Measurements from ENCODE around the gene KCNH1.
"Not testable (repeated sequence)": the region's sequence is repeated elsewhere in the genome, so short reads cannot be mapped to it uniquely, and the experiment has no call there.

KCNH1 gene

DNA sequence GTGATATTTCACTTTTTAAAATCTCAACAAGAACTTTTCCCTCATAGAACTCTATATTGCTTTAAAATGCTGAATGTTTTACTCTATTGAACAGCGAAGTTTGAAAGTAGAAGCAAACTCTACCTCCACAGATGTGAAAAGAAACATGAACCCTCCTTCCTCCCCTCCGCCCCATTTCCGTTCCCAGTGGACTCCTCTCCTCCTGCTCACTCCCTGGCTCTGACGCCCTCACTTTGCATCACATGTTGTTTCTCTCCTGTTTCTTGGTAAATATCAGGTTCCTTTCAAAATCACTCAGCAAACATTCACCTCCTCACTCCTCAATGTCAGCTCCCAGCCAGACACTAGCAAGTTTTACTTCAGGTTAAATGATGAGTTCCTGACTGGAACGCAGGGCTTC, 34.6 kb downstream of the KCNH1 start:
- DNase-seq: no peak

DNA sequence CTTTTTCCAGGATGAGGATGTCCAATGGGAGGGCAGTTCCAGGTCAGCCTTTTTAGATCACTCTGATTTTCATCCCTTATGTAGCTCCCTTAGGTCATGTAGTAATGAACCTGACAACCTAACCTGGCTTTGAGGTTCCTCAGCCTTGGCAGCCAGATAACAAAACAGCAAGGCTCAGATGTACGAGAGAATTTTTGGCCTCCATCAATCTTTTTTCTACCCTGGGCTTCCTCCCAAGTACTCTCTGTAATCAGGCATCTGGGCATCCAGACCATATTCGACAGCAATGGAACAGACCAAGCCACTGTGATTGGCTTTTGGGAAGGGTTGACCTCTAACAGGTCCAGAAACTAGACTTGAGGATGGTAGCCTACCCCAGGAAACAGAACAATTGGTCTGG, 38.6 kb downstream of the KCNH1 start:
- DNase-seq: no peak

DNA sequence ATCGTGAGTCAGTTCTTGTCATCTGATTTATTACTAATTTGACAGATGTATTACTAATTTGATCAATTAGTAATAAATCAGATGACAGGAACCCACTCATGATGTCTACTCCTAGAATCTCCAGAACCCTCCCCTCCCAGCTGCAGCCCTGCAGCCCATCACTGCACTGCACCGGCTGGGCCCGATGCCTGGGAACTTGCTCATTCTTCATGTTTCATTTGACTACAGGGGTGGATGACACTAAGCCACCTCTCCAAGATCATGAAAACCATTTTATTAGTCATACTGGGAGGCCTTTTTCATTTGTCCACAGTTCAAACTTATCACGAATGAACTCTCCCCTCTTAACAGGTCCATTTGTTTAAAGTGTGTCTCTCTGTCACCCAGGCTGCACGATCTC, 41.0 kb downstream of the KCNH1 start:
- DNase-seq: no peak

DNA sequence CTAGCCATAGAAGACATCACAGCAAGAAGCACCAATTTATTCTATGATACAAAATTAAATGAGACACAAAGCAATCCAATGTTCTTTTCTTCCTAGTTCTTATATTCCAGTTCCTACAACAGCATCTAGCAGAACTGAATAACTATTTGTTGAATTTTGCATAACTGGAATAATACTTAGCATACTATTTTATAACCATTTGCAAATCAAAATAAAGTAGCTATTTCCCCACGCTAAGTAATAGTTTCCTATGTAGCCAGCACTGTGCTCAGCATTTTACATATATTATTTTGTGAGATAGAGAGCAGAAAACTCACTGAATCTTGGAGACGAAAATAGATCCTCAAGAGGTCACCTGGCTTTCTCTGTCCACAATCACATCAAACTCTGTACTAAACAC, 42.1 kb downstream of the KCNH1 start:
- DNase-seq: no peak

DNA sequence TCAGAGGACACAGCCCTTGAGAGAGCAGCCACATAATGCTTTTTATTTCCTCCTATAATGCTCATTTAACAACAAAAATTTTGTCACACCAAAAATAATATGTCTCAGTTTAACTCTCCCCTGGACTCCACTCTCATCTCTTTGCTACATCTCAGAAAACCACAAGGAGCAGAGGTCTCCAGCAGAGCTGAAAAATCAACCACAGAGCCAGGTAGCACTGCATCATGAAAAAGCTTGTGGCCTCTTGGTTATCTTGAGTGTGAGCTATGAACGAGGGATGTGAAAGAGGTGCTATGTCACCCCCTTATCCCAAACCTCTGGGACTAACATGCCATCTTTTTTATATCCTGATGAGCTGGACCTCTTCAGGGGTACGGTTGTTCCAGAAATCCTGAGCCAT, 44.4 kb downstream of the KCNH1 start:
- DNase-seq: no peak

DNA sequence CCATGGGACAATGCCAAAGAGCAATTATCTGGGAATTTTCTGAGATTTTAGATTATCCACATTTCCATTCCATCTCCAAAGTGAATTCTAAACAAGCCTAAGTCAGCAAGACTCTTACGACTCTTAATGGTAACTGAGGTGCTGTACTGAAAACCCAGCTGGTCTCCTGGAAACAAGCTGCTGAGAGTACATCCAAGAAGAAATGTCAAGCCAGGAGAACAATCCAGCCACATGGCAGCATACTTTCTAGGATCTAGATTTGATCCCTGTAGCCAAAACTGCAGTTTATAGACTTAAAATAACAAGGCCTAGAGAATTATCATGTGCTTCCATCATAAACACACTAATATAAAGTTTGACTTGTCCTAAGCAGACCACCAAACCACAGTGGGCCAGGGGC, 45.8 kb downstream of the KCNH1 start:
- DNase-seq: no peak

DNA sequence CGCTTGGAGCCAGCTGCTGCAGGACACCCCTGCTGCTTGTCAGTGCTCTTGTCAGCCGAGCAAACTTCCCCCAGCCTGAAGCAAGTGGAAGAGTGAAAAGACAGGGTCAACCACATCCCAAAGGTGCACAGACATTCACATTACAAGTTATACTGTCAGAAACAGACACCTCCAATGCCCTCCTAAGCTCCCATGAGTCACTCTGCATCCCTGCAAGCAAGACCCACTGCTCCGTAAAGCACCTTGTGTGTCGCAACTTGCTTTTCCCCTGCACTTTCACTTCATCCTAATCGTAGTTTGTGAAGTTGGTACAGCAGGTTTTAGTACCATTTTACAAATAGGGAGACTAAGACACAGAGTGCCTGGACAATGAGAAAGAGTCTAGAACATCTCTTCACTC, 51.1 kb downstream of the KCNH1 start:
- no peak for DNase-seq

DNA sequence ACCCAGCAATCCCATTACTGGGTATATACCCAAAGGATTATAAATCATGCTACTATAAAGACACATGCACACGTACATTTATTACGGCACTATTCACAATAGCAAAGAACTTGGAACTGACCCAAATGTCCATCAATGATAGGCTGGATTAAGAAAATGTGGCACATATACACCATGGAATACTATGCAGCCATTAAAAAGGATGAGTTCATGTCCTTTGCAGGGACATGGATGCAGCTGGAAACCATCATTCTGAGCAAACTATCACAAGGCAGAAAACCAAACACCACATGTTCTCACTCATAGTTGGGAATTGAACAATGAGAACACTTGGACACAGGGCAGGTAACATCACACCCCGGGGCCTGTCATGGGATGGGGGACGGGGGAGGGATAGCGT, 52.5 kb downstream of the KCNH1 start:
- DNase-seq: not testable (repeated sequence)

DNA sequence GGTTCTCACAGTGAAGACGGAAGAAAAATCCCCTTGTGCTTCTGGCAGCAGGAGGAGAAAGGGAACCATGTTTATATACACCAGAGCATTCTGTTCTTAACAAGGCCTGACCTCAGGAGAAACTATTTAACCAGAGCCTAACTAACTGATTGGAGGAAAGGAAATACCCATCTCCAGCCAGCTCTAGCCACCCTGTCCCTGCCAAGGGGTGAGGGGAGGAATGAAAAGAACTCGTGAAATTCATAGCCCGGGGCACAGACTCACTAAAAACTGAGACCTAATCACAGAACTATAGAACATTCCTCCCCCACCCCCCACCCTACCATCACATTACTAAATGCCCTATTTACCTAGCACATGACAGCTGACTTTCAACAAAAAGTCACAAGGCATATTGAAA, 65.0 kb downstream of the KCNH1 start:
- no peak for DNase-seq

DNA sequence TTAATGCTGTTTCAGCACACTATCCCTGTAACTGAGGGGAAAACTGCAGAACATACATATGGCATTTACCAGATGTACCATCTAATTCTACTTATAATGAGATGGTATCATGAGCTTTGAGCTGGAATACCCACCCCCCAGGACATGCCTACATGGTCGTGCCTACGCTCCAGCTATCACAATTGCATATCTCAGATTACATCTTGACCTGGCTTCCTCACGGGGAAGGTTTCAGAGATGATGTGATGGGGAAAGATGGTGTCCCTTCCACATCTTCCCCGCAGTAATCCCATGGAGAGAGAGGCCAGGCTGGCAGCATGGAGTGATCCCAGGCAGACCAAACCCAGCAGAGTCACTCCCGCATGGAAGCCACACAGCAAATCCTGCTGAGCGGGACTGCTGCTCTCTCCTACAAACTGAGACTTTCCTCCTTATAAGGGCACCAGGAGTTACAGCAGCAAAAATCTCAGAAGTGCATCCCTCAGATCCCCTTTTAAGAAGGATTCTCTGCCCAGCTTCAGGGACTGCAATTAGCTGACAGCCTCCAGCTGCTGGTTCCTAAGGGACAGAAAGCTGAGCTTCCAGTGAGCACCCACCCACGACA, 67.1 kb downstream of the KCNH1 start:
- DNase-seq: no peak

DNA sequence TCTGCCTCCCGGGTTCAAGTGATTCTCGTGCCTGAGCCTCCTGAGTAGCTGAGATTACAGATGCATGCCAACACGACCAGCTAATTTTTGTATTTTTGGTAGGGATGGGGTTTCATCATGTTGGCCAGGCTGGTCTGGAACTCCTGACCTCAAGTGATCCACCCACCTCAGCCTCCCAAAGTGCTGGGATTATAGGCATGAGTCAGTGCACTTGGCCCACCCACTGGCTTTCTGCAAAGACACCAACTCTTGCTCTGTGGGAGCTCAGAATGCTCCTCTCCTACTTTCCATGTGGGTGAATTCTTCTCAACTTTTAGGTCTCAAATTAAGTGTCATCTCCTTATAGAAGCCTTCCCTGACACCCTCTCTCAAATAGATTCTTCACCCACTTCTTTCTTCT, 92.1 kb downstream of the KCNH1 start:
- not testable (repeated sequence) for DNase-seq

DNA sequence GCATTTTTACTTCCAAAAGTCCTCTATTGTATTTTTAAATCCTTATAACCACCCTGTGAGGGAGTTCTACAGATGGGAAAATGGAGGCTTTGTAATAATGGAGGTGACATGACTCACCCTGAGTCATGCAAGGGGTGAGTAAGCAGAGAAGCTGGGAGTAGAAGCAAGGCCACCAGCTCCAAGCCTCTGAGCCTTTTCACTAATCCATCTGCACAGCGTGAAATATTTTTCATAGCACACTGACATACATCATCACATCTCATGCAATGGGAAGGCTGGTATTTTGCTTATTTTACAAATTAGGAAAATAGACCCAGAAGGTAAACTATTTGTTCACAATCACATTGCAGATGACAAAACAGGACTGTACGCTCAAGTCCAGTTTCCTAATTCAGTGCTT, 96.9 kb downstream of the KCNH1 start:
- DNase-seq: peak; percentile 14

DNA sequence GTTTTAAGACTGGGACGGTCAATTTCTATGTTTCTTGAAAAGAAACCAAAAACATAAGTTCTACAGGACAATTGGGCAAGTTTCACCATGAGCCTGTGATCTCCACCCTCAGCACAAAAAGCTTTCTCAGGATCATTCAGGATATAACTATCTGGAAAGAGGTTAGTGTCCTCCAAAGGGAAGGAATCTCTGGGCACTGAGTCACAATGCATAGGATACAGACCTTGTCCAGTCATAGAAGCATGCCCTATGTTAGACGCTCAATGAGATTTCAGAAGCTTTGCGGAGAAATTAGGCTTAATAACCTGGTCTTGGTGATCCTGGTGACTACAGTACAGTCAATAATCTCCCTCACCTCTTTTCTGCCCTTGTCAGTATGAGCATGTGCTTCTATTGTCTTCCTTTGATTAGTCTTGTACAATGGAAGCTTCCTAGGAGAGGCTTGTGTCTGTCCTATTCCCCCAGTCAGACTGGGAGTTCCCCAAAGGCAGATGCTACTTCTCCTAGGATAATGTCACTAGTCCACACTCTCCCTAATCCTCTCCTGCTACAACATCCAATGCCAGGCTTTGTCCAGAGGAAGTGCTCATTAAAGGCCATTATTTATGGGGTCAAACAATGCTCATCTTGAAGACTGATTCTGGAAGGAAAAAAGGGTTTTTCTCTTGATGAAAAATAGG, 97.4 kb downstream of the KCNH1 start:
- no peak for DNase-seq

DNA sequence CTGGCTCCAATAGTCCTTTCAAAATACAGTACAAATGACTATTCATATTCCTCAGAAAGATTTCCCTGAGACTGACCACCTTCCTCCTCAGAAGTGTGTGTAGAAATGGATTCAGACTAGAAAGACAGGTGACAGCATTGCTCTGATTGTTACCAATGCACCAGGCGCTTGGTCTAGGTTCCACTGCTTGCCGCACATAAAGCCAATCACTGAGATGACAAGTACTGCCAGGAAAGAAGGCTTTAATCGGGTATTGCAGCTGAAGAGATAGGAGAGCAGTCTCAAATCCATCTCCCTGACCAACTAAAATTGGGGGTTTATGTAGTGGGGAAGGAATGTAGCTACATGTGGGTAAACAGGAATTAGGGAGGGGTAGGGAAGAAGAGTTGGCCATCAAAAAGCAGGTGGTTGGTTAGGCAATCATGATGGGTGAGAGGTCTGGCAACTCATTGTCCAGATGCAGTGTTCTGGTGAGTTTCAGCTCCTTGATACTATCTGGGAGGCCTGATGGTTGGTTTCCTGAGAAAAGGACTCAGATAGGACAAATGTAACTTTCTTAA, 98.0 kb downstream of the KCNH1 start:
- no peak for DNase-seq

DNA sequence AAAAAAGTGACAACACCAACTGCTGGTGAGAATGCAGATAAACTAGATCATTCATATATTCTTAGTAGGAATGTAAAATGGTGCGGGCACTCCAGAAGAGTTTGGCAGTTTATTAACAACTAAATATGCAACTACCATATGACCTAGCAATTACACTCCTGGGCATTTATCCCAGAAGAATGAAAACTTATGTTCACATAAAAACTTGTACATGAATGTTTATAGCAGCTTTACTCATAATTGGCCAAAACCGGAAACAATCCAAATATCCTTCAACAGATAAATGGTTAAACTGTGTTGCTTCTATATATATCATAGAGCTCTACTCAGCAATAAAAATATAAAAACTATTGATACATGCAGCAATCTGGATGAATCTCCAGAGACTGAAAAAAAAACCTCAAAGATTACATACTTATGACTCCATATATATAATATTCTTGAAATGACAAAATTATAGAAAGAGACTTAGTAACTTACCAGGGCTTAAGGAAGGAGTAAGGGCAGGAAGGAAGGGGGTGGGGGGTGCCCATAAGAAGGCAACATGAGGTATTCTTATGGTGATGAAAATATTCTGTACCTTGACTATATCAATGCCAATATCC, 99.9 kb downstream of the KCNH1 start:
- DNase-seq: no peak

DNA sequence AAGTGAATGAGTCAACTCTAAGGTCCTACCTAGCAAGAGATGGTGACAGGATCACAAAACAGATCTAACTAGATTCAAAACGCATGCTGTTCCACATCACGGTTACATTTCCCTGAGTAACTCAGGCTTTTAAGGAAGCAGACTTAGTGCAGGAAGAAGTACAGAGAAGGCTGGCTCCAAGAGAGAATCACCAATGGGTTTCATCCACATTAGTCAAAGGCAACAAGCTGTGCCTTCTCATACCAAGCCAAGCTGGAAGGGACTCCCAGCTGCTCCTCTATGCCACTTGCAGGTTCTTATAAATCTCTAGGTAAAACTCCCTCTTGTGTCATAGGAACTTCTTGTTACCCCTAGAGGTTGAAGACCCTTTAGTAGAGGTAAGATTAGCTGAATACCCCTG, 109.0 kb downstream of the KCNH1 start:
- DNase-seq: no peak

DNA sequence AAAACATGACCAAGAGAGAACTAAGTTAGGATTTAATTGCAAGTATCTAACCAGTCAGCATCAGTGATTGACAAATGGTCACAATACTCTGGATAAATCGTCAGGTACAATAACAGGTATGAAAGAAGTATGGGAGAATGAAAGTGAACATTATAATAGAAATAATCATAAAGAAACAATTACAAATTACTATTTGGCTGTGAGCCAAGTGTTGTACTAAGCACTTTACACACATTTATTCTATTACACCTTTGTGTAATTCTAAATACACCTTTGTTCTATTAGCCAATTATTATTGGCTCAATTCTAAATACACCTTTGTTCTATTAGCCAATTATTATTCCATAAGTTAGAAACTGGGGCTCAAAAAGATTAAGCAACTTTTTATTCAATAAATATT, 114.7 kb downstream of the KCNH1 start:
- DNase-seq: no peak

DNA sequence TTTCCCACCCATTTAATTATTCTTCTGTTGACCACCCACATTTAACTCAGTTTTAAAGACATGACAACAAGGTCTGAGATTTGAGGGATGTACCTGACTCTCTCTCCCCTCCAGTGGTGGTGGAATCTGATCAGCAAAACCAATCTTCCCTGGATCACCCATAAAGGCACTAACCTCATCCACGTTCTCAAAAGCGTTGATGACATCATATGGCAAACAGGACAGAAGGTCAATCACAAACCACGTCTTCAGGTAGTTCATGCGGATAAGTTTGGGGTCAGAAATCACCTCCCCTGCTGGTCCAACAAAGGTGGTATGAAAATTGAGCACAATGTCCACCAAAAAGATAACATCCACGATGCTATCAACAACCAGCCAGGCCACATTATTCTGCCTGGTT, 115.3 kb downstream of the KCNH1 start:
- no peak for DNase-seq

DNA sequence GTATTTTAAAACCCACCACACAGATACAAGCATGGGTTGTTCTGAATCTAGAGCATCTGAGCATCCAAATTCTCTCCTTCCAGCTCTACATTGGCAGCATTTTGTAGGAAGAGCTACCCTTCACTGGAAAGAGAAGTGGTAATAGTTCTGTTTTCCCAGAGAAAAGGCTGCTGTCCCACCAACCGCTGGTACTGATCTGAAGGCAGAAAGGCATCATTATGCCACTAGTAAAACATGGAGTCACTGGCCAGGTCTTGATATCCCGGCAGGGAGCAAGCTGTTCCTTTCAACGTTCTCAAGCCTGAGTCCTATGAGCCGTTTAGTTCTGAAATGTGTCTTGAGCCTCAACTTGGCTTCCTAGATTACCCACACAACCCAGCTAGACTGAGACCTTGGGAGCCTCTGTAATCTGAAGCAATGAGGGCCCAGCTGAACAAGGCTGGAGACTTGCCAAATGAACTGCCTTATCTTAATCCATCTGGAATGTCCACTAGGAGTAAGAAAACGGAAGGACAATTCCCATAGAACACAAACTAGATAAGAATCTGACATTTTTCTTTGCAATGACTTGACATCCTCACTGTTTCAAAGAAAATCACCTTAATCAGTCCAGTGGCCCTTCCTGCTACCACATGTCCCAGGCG, 116.8 kb downstream of the KCNH1 start:
- DNase-seq: no peak

DNA sequence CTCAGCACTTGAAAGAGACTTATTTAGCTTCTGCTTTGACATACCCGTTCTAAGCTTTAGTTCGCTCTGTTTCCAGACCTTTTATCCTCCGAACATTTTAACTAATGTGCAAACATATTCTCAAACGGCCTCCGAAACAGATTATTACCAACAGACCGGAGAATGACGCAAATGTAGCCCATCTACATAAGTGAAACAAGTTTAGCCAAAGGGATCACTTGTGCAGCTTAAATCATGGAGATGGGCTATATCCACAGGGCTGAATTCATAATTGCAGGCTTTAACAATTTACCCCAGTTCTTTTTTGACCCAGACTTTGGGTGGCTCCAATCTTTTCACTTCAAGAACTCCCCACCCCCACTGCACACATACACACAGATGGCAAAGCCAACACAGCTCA, 119.7 kb downstream of the KCNH1 start:
- no peak for DNase-seq

DNA sequence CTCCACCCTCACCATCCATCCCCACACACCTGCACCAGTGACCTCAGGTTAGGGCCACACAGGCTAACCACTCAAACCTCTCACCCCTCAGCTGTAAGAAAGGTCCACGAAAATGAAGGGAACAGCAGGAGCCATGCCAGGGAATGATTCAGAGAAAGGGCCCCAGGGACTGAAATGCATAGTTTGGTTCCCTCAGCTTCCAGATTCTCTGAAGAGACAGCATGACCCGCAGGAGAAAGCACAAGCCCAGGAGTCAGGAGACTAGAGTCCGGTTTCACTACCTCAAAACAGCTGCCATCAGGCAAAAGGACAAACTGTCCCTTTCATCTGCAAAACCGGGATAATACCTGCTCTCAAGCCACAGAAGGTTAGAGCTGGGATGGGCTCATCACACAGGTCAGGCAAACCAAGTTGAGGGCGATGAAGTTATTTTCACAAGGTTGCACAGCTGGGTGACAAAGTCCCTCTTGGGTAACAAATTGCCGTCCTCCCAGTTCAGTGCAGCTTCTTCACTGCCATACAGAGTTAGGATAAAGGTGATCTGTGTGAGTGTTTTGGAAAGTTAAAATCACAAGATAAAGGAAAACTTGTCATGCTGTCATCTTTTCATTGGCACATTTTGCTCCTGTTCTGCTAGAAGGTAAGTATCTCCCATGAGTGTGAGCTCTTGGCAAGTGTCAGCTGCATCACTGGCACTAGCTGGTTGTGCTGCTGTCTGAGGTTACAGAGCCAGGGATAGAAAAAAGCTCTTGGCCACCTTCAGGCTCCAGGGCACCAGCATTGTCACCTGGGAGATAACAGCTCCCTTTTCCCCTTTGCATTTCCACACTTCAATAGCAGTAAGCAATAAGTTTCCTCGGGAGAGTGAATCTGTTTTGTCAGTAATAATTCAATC, 120.4 kb downstream of the KCNH1 start:
- DNase-seq: no peak

DNA sequence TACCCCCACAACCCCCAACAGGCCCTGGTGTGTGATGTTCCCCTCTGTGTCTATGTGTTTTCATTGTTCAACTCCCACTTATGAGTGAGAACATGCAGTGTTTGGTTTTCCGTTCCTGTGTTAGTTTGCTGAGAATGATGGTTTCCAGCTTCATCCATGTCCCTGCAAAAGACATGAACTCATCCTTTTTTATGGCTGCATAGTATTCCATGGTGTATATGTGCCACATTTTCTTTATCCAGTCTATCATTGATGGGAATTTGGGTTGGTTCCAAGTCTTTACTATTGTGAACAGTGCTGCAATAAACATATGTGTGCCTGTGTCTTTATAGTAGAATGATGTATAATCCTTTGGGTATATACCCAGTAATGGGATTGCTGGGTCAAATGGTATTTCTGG, 122.8 kb downstream of the KCNH1 start:
- not testable (repeated sequence) for DNase-seq

DNA sequence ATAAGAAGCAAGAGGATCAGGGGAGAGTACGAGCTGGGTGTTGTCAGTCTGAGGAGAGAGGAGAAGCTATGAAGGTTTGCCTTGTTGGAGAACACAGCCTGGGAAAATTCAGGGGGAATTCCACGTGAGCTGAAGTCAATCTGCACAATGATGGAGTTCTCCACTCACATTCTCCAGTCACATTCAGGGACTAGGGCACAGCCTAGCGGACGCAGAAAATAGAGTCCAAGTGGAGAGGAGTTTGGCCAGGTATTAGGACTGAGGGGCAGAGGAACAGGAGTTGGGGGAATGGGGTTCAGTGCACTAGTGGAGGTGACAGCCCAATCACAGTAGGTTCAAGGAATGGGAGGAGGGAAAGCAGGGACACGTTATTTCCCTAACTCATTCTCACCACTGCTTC, 124.0 kb downstream of the KCNH1 start:
- no peak for DNase-seq

Data from eye (tissue), 1 donor.